Left ventricle myocardium inferior (tissue), 1 donor: Measurements from ENCODE around the gene CNGA1. TPM values are rescaled to one million over a fixed set of nuclear protein-coding genes. Genes with fewer than 3 reads are reported as not detected.

Experiments
- DNase-seq: peaks from one replicate; pipeline ENCODE4 v3.0.0-alpha.2; 2020
- H3K27ac ChIP-seq: fragments of 200-600 bp; replicated peaks from 2 replicates; pipeline ENCODE4 v1.8.0; 2021
- H3K27me3 ChIP-seq: fragments of 200-600 bp; 2 replicates; pipeline ENCODE4 v1.8.0; 2021; ENCODE audit warnings: low read depth
- H3K36me3 ChIP-seq: fragments of 200-600 bp; 2 replicates; pipeline ENCODE4 v1.8.0; 2021
- H3K4me1 ChIP-seq: fragments of 200-600 bp; 2 replicates; pipeline ENCODE4 v1.8.0; 2021
- H3K4me3 ChIP-seq: fragments of 200-600 bp; 2 replicates; pipeline ENCODE4 v1.8.0; 2021; ENCODE audit warnings: mild to moderate bottlenecking, moderate library complexity
- H3K9me3 ChIP-seq: fragments of 200-600 bp; replicated peaks from 2 replicates; pipeline ENCODE4 v1.8.0; 2021
- intact Hi-C: fragments of 100-400 bp; cut with micrococcal nuclease; formaldehyde crosslinking; loops from one replicate; pipeline ENCODE4 v1.11.0; 2022
- total RNA-seq: library from RNA; stranded (reverse); fragmentation: NEBNext Ultra II Directional; extraction: Animal tissue kit (Norgen Biotek cat#: 25700); gene quantifications from one replicate; pipeline ENCODE4 v1.2.1, GENCODE V29; 2021
- TF ChIP-seq, protein P1 (sequence below): fragments of 200-600 bp; IDR thresholded peaks from 2 replicates; pipeline ENCODE4 v1.8.0; 2021; ENCODE audit warnings: antibody characterized with exemption, mild to moderate bottlenecking, borderline replicate concordance
- donor health status: DM: no; HTN: yes; CAD: no; lungs with severe emphysema.

CNGA1 gene
- total RNA-seq, 1 donor from 2014 or later: not detected

DNA sequence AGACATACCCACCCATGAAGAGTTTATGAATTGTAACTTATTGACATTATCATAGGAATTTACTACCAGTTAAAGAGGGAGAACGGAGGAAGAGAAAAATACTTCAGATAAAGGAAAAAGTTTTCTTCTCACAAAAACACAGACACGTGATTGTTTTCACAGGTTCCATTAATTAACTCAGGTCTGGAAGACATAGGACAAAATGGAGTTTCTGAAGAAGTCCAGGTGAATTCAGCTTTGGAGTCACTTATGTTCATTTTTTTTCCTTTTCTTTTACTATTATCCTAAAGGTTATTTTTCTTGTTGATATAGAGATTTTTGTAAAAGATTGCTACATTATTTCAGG lies 20.6 kb upstream of the CNGA1 start:
- no peaks in the 10 kb centered on the region for H3K36me3 ChIP-seq
- H3K27ac ChIP-seq: no peak overlapping the region
- TF ChIP-seq, protein P1, sequence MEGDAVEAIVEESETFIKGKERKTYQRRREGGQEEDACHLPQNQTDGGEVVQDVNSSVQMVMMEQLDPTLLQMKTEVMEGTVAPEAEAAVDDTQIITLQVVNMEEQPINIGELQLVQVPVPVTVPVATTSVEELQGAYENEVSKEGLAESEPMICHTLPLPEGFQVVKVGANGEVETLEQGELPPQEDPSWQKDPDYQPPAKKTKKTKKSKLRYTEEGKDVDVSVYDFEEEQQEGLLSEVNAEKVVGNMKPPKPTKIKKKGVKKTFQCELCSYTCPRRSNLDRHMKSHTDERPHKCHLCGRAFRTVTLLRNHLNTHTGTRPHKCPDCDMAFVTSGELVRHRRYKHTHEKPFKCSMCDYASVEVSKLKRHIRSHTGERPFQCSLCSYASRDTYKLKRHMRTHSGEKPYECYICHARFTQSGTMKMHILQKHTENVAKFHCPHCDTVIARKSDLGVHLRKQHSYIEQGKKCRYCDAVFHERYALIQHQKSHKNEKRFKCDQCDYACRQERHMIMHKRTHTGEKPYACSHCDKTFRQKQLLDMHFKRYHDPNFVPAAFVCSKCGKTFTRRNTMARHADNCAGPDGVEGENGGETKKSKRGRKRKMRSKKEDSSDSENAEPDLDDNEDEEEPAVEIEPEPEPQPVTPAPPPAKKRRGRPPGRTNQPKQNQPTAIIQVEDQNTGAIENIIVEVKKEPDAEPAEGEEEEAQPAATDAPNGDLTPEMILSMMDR: no peak
- no peaks in the 10 kb centered on the region for H3K9me3 ChIP-seq
- peaks cover 7% of the 10 kb centered on the region for H3K4me1 ChIP-seq
- H3K4me3 ChIP-seq: no peak overlapping the region
- peaks cover 6% of the 10 kb centered on the region for H3K27me3 ChIP-seq
- DNase-seq: no peak
- intact Hi-C loops: no loop called here

GRCh38 chr4:48035952-48036351 lies 19.5 kb upstream of the CNGA1 start:
- DNase-seq: no peak
- H3K27me3 ChIP-seq: peaks cover 6% of the 10 kb centered on the region
- no peaks in the 10 kb centered on the region for H3K9me3 ChIP-seq
- no peaks in the 10 kb centered on the region for H3K36me3 ChIP-seq
- H3K4me3 ChIP-seq: no peak overlapping the region
- no peak overlapping the region for H3K27ac ChIP-seq
- H3K4me1 ChIP-seq: peaks cover 12% of the 10 kb centered on the region
- TF ChIP-seq, protein P1: no peak
- intact Hi-C loops: no loop called here

GRCh38 chr4:48033825-48034413 lies 17.4 kb upstream of the CNGA1 start:
- TF ChIP-seq, protein P1: peak; percentile 46
- H3K27me3 ChIP-seq: no peaks in the 10 kb centered on the region
- no peak overlapping the region for H3K27ac ChIP-seq
- peaks cover 12% of the 10 kb centered on the region for H3K4me1 ChIP-seq
- DNase-seq: no peak
- no peak overlapping the region for H3K4me3 ChIP-seq
- intact Hi-C loops: no loop called here
- no peaks in the 10 kb centered on the region for H3K36me3 ChIP-seq
- no peaks in the 10 kb centered on the region for H3K9me3 ChIP-seq

GRCh38 chr4:48033412-48033811 lies 16.9 kb upstream of the CNGA1 start:
- TF ChIP-seq, protein P1: no peak
- intact Hi-C loops: no loop called here
- H3K27ac ChIP-seq: no peak overlapping the region
- no peaks in the 10 kb centered on the region for H3K36me3 ChIP-seq
- no peak overlapping the region for H3K4me3 ChIP-seq
- DNase-seq: no peak
- peaks cover 12% of the 10 kb centered on the region for H3K4me1 ChIP-seq
- no peaks in the 10 kb centered on the region for H3K9me3 ChIP-seq
- no peaks in the 10 kb centered on the region for H3K27me3 ChIP-seq

DNA sequence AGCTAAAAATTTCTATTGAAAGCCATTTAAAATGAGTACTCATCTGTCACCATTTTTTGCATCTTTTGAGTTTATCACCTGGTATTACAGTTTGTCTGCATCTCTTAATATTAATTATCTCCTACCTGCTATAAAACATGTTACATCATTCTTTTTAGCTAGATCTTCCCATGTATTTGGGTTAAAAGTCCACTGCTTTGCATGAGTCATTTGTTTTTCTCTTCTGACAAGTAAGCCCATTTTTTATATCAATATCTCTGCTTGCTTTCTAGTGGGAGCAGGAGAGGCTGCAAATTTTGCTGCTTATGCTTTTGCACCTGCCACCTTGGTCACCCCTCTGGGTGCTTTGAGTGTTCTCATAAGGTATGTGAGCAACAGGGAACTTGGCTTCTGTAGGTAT lies 16.2 kb upstream of the CNGA1 start:
- H3K9me3 ChIP-seq: no peaks in the 10 kb centered on the region
- H3K4me3 ChIP-seq: no peak overlapping the region
- no peaks in the 10 kb centered on the region for H3K36me3 ChIP-seq
- peaks cover 12% of the 10 kb centered on the region for H3K4me1 ChIP-seq
- DNase-seq: no peak
- no peaks in the 10 kb centered on the region for H3K27me3 ChIP-seq
- TF ChIP-seq, protein P1: no peak
- intact Hi-C loops: no loop called here
- no peak overlapping the region for H3K27ac ChIP-seq
